Glomerular endothelial cell (primary cell): ENCODE measurements around the gene SLC39A9. TPM values are rescaled to one million over a fixed set of nuclear protein-coding genes. Genes with fewer than 3 reads are reported as not detected.
"Not testable (repeated sequence)": the region's sequence is repeated elsewhere in the genome, so short reads cannot be mapped to it uniquely, and the experiment has no call there.

Experiments
- DNase-seq: peaks from one replicate; pipeline ENCODE4 v3.0.0-alpha.2; 2011; ENCODE audit warnings: low read depth, low spot score; ENCODE audit errors: extremely low read depth
- total RNA-seq: library from RNA; depleted of rRNA; stranded (reverse); fragments of >200 nt; gene quantifications from 2 replicates; pipeline ENCODE4 v1.2.3, GENCODE V29; 2015

SLC39A9 gene
- total RNA-seq, 1 donor from 2014 or later, result 66.7 TPM

DNA sequence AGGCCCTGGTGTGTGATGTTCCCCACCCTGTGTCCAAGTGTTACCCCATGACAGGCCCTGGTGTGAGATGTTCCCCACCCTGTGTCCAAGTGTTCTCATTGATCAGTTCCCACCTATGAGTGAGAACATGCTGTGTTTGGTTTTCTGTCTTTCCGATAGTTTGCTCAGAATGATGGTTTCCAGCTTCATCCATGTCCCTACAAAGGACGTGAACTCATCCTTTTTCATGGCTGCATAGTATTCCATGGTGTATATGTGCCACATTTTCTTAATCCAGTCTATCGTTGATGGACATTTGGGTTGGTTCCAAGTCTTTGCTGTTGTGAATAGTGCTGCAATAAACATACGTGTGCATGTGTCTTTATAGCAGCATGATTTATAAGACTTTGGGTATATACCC, 17.6 kb downstream of the SLC39A9 start:
- DNase-seq, result not testable (repeated sequence)

DNA sequence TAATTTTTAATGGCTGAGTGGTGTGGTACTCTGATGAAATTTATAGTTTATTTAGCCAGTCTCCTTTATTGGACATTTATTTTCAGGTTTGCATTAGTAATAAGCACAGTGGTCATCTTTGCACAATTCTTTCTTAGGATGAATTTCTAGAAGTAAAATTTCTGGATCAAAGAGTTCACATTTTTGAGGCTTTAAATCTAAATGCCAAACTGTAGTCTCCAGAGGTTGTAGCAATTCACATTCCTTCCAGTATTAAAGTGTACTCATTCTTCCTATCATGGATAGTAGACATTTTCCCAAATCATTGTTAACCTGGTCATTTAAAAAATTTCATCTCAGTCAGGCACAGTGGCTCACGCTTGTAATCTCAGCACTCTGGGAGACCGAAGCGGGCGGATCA, 24.8 kb downstream of the SLC39A9 start:
- no peak for DNase-seq

DNA sequence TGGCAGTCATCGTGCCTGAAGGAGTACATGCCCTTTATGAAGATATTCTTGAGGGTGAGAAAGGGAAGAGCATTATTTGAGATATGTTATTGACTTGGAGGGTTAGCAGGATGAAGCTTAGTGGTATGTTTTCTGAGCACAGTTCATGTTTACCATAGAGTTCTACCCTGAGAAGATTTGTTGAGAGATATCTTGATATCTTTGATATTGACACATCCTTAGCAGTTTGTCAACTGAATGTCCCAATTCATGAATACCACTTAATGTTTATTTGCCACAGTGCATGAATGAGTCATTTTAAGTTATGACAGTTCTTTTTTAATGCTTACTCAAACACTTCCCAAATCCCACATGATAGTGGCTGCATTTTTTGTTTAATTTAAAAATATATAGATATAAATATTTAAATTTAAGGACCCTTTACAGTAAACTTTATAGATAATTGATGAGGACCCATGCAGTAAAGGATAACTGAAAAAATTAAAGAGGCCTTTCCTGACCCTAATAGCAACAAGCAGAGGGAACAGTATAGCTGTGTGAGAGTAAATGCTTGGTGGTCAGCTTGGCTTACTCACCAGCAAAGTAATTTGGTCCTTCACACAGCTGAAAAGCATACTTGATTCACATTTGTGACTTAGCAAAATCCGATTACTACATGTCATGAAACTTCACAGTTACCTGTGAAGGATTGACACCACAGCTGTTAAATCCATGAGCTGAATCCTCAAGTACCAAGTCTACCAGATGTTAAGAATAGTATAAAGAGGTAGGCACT, 25.8 kb downstream of the SLC39A9 start:
- DNase-seq, result no peak

DNA sequence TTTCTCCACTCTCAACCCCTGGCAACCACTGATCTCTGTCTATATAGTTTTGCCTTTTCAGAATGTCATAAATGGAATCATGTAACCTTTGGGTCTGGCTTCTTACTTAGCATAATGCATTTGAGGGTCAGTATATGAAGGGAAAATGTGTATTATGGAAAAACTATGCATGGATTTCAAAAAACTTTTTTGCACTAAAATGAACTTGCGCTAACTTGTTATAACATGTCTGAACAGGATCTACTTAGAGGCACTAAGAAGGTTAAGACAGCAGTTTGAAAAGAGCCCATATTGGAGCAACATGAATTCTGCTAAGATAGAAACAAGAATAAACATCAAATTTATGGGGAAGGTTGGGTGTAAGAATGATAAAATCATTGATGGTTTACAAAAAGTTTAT, 29.1 kb downstream of the SLC39A9 start:
- DNase-seq, result no peak

DNA sequence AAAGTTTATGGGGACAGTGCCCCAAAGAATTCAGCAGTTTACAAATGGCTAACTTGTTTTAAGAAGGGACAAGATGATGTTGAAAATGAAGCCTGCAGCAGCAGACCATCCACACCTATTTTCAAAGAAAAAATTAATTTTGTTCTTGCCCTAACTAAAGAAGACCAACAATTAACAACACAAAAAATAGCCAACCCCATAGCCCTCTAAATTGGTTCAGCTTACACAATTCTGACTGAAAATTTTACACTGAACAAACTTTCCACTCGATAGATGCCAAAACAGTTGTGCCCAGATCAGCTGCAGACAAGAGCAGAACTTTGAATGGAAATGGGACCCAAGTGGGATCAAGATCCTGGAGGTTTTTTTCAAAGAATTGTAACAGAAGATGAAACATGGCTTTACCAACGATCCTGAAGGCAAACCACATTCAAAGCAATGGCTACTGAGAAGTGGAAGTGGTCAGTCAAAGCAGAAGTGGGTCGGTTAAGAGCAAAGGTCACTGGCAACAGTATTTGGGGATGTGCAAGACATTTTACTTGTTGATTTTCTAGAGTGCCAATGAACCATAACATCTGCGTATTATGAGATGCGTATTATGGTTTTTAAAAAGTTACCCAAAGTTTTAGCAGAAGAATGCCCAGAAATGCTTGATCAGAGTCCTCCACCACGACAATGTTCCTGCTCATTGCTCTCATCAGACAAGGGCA, 30.0 kb downstream of the SLC39A9 start:
- DNase-seq, result no peak

DNA sequence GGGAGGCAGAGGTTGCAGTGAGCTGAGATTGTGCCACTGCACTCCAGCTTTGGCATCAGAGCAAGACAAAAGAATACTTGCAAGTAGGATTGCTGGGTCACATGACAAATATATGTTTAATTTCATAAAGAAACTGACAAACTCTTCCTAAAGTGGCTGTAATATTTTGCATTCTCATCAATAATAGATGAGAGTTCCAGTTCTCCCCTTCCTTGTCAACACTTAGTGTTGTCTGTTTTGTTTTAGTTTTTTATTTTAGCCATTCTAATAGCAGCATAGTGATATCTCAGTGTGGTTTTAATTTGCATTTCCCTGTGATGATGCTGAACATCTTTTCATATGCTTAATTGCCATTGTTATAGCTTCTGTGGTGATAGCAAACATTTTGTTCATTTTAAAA, 31.2 kb downstream of the SLC39A9 start:
- DNase-seq, result no peak

DNA sequence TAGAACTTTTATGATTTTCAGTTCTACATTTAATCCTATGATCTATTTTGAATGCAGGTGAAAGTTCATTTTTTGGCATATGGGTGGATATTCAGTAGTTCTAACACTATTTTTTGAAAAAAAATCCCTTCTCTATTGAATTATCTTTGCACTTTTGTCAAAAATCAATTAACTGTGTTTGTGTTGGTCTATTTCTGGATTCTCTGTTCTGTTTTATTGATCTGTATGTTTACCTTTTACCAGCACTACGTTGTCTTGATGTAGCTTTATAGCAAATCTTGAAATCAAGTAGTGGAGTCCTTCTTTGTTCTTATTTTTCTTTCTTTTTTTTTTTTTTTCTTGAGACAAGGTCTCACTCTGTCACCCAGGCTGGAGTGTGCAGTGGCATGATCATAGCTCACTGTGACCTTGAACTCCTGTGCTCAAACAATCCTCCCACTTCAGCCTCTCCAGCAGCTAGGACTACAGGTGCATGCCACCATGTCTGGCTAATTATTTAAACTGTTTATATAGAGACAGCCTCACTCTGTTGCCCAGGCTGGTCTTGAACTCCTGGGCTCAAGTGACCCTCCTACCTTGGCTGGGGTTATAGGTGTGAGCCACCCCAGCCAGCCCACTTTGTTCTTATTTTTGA, 31.9 kb downstream of the SLC39A9 start:
- no peak for DNase-seq

DNA sequence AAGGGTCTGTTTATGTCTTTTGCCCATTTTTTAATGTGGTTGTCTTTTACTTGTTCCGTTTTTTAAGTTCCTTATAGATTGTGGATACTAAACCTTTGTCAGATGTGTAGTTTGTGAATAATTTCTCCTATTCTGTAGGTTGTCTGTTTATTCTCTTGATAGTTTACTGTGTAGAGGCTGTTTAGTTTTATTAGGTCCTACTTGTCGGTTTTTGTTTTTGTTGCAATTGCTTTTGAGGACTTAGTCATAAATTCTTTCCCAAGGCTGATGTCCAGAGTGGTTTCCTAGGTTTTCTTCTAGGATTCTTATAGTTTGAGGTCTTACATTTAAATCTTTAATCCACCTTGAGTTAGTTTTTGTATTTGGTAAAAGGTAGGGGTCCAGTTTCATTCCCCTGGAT, 33.9 kb downstream of the SLC39A9 start:
- no peak for DNase-seq

DNA sequence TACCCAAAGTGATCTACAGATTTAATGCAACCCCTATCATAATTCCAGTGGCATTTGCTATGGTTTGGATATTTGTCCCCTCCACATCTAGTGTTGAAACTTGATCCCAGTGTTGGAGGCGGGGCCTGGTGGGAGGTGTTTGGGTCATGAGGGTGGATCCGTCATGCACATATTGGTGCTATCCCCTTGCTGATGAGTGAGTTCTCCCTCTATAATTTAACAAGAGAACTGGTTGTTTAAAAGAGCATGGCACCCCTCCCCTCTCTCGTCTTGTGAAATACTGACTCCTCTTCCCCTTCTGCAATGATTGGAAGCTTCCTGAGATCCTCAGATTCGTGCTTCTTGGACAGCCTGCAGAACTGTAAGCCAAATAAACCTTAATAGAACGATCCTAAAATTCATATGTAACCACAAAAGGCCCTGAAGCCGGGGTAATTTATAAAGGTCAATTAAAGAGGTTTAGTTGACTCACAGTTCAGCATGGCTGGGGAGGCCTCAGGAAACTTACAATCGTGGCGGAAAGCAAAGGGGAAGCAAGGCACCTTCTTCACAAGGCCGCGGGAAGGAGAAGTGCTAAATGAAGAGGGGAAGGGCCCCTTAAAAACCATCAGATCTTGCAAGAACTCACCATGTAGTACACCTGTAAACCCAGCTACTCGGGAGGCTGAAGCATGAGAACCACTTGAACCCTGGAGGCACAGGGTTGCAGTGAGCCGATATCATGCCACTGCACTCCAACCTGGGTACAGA, 41.2 kb downstream of the SLC39A9 start:
- DNase-seq, result no peak

DNA sequence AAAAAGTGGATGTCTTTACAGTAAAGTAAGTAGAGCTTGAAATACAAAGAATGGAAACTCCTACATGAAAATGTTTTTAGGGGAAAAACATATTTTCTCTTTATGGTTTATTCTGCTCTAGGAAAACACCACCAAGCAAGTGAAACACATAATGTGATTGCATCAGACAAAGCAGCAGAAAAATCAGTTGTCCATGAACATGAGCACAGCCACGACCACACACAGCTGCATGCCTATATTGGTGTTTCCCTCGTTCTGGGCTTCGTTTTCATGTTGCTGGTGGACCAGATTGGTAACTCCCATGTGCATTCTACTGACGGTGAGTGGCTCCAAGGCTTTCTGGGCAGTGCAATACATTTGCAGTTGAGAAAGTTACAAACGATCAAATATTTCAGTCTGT, 43.5 kb downstream of the SLC39A9 start:
- no peak for DNase-seq

DNA sequence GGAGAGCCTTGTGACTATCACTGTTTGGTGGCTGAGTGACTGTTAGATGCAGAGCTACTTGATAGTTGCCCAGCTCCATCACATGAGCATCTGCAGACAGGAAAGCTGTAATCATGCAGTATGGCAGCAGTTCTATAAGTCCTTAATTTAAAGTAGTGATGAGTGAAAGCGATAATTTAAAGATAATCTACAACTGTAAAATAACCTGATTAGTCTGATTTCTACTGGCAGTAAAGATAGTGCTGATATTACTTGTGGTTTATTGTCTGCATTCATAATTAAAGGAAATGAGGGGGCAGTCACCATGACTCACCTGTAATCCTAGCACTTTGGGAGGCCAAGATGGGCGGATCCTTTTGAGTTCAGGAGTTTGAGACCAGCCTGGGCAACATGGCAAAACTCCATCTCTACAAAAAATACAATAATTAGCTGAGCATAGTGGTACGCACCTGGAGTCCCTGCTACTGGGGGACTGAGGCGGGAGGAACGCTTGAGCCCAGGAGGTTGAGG, 44.9 kb downstream of the SLC39A9 start:
- no peak for DNase-seq

DNA sequence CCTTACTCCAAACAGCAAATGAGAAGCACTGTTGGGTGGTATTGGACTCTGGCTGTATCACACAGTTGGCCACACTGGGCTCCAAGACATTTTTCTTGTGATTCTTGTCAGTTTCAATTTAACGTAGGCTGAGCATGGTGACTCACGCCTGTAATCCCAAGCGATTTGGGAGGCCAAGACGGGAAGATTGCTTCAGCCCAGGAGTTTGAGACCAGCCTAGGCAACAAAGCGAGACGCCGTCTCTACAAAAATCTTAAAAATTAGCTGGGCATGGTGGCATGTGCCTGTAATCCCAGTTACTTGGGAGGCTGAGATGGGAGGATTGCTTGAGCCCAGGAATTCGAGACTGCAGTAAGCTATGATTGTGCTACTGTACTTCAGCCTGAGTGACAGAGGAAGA, 50.7 kb downstream of the SLC39A9 start:
- DNase-seq, result no peak

DNA sequence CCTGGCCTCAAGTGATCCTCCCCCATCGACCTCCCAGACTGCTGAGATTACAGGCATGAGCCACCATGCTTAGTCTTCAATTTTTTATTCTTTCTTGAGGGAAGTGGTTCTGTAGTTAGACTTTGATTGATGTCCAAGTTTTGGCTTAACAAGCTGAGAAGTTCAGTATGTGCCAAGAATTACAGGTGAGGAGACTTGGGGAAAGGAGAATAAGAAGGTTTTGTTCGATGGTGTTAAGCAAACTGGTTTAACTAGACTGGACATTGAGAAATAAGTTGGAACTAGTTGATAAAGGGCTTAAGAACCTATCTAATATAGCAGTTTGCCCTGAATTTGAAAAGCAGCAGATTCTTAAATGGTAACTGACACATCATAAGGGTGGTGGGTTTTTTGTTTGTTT, 53.4 kb downstream of the SLC39A9 start:
- no peak for DNase-seq

DNA sequence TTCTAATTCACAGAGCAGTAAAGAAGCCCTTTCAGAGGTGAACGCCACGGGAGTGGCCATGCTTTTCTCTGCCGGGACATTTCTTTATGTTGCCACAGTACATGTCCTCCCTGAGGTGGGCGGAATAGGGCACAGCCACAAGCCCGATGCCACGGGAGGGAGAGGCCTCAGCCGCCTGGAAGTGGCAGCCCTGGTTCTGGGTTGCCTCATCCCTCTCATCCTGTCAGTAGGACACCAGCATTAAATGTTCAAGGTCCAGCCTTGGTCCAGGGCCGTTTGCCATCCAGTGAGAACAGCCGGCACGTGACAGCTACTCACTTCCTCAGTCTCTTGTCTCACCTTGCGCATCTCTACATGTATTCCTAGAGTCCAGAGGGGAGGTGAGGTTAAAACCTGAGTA, 59.9 kb downstream of the SLC39A9 start:
- DNase-seq, result no peak

DNA sequence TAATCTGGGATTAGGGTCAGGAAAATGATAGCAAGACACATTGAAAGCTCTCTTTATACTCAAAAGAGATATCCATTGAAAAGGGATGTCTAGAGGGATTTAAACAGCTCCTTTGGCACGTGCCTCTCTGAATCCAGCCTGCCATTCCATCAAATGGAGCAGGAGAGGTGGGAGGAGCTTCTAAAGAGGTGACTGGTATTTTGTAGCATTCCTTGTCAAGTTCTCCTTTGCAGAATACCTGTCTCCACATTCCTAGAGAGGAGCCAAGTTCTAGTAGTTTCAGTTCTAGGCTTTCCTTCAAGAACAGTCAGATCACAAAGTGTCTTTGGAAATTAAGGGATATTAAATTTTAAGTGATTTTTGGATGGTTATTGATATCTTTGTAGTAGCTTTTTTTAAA, 60.6 kb downstream of the SLC39A9 start:
- DNase-seq, result no peak

DNA sequence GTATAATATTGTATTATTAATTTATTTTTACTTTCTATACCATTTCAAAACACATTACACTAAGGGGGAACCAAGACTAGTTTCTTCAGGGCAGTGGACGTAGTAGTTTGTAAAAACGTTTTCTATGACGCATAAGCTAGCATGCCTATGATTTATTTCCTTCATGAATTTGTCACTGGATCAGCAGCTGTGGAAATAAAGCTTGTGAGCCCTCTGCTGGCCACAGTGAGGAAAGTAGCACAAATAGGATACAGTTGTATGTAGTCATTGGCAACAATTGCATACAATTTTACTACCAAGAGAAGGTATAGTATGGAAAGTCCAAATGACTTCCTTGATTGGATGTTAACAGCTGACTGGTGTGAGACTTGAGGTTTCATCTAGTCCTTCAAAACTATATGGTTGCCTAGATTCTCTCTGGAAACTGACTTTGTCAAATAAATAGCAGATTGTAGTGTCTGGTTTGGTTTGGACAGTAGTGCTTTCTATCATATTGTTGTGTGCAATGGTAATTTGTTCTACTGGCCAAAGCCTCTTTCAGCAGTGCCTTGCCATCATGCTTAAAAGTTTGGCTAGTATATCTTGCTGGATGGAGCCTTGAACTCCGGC, 61.7 kb downstream of the SLC39A9 start:
- DNase-seq, result peak; percentile 74

DNA sequence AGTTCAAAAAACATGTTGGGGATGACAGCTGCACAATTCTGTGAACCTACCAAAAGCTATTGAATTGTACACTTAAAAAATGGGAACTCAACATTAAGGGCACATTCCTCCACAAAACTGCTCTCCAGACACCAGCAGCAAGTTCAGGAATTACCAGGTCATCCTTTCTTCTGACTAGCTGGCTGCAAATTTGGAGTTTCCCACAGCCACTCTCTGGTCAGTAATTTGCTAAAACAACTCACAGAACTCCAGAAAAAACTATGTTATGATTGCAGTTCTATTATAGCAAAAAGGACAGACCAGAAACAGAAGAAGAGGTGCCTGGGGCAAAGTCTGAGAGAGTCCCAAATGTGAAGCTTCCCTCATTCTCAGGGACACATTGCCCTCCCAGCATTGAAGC, 65.9 kb downstream of the SLC39A9 start:
- DNase-seq, result no peak

DNA sequence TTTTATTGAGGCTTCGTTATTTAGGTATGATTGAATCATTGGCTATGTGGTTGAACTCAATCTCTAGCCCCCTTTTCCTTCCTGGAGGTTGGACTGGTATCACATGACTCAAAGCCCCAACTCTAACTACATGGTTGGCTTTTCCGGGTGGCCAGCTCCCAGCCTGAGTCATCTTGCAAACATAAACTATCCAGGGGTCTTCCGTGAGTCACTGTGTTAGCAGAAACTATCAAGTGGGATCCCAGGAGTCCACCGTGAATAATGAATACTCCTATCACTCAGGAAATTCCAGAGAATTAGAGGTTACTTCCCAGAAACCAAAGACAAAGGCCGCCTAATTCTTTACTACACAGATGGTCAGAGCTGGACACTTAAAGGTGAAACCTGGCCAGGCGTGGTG, 66.3 kb downstream of the SLC39A9 start:
- DNase-seq, result peak; percentile 76

DNA sequence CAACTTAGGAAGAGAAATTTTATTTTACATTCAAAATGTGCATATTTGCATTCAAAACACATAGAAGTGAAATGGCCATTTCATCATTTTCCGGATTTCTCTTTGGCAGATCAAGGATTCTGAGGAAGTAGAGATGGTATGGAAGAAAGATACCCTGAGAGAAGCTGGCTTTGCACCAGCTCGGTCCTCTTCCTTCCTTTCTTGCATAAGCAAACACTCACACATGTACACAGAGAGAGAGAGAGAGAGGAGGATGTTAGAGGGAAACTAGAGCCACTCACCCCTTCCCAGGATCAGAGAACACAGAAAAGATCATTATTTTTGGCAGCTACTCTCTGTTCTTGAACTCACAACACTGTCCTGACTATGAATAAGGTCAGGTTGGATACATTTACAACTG, 70.5 kb downstream of the SLC39A9 start:
- no peak for DNase-seq

DNA sequence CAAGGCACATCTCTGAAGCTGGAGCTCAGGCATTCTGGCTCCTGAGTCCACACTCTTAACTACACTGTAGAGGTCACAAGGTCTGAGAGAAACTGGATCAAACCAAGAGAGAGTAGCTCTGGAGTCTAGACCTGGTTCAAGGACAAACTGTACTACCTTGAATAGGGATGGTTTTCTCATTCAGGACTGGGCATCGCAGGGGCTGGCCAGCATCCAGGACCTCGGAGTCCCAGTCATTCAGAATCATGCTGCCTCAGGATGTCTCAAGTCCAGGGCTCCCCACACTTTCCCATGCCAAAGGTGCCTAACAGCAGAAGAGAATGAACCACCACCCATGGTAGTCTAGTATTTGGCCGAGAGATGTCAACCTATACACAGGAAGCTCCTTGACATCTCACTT, 72.9 kb downstream of the SLC39A9 start:
- no peak for DNase-seq

DNA sequence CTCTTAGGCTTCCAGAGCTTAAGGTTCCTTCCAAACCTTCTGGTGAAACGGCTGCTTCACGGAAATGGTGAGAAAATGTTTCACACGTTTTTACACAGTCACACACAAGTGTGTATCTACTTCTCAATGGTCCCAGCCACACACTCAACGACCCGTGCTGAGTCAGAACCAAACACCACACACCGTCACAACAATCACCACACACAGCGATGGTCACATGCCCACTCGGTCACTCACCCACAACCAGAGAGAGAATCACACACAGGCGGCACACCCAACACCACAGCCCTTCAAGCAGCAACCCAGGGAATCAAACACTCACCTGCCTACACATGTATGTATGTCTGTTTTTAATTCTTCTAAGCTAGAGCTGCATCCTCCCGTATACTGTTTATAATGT, 73.4 kb downstream of the SLC39A9 start:
- no peak for DNase-seq
